Stomach (tissue), 4 donors: ENCODE measurements around the gene KBTBD3.

Experiments used
- POLR2A ChIP-seq, 4 donors: fragments of 450-650 bp; IDR thresholded peaks; one replicate each; pipeline ENCODE4 v1.6.1; 2016; ENCODE audit warnings: antibody characterized with exemption in 4 of 4, control low read depth in 2 of 4, mild to moderate bottlenecking in 1 of 4, moderate library complexity in 1 of 4
- TF ChIP-seq, protein P1 (sequence below), 7 experiments: fragments of 450-650 bp in 4 of 7; fragments of 200-600 bp in 3 of 7; sonication (generic) in 3 of 7; IDR thresholded peaks; one replicate each; pipeline ENCODE4 v1.5.1; 2016 to 2019; ENCODE audit warnings: antibody characterized with exemption in 7 of 7, control low read depth in 2 of 7, mild to moderate bottlenecking in 1 of 7

DNA sequence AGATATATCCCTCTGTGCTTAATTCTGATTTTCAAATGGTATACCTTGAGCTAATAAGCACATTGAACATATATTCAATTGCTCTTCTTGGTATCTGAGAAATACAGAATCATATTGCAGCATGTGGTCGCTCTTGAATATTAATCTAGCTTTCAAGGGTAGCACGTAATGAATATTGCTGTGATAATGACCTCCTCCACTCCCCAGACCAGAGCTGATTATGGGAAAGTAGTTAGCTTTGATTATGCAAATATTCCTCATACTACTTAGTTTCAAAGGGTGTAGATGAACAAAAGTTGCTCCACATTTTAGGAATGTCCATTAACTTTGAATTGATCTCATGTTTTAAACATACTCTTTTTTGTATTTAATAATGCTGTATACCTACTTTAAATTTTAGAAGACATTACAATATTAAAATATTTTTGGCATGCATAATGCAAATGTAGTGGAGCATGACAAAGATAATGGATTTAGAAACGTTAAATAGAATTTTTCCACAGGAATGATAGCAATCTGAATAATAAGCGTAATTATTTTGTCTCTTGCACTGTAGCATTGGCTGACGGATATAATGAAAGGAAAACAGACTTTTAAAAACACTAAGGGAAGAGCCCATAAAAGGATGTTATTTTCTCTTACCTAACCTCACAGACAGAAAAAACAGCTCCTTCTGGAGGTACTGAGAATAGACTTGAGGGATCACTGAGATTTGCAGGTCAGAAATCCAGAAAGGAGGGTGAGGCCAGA is 27.2 kb downstream of the KBTBD3 start:
- TF ChIP-seq, protein P1, sequence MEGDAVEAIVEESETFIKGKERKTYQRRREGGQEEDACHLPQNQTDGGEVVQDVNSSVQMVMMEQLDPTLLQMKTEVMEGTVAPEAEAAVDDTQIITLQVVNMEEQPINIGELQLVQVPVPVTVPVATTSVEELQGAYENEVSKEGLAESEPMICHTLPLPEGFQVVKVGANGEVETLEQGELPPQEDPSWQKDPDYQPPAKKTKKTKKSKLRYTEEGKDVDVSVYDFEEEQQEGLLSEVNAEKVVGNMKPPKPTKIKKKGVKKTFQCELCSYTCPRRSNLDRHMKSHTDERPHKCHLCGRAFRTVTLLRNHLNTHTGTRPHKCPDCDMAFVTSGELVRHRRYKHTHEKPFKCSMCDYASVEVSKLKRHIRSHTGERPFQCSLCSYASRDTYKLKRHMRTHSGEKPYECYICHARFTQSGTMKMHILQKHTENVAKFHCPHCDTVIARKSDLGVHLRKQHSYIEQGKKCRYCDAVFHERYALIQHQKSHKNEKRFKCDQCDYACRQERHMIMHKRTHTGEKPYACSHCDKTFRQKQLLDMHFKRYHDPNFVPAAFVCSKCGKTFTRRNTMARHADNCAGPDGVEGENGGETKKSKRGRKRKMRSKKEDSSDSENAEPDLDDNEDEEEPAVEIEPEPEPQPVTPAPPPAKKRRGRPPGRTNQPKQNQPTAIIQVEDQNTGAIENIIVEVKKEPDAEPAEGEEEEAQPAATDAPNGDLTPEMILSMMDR (IDR thresholded peaks at IDR 0.05) = no peak
- TF ChIP-seq POLR2A (IDR thresholded peaks at IDR 0.05) = no peak
